RWPE2 (cell line): ENCODE measurements around the gene HLCS.

Experiments used
- ATAC-seq: fragments of 200-7000 bp; cut with Tn5 transposase; 3 replicates; pipeline ENCODE4 v1.9.1; 2021; ENCODE audit warnings: low read depth
- DNase-seq: peaks from one replicate; pipeline ENCODE4 v3.0.0-alpha.2; 2020; ENCODE audit warnings: low spot score
- H3K27ac ChIP-seq: fragments of 450-650 bp; 2 replicates; pipeline ENCODE4 v1.5.1; 2017; ENCODE audit warnings: mild to moderate bottlenecking; ENCODE audit not compliant: poor library complexity, severe bottlenecking
- H3K27me3 ChIP-seq: fragments of 250-450 bp; sonication (Bioruptor Pico); 2 replicates; pipeline ENCODE4 v1.5.1; 2021; ENCODE audit warnings: mild to moderate bottlenecking, moderate library complexity; ENCODE audit not compliant: insufficient read depth, poor library complexity, severe bottlenecking
- H3K36me3 ChIP-seq: fragments of 250-450 bp; sonication (Bioruptor Pico); 2 replicates; pipeline ENCODE4 v1.5.1; 2020; ENCODE audit warnings: low read depth, mild to moderate bottlenecking, moderate library complexity
- H3K4me1 ChIP-seq: fragments of 250-450 bp; sonication (Bioruptor Pico); 2 replicates; pipeline ENCODE4 v1.5.1; 2021; ENCODE audit warnings: mild to moderate bottlenecking, moderate library complexity; ENCODE audit not compliant: insufficient read depth, poor library complexity, severe bottlenecking
- H3K4me3 ChIP-seq: fragments of 250-450 bp; sonication (Bioruptor Pico); 2 replicates; pipeline ENCODE4 v1.5.1; 2021; ENCODE audit warnings: mild to moderate bottlenecking, moderate library complexity; ENCODE audit not compliant: severe bottlenecking
- H3K9me3 ChIP-seq: fragments of 250-450 bp; sonication (Bioruptor Pico); 2 replicates; pipeline ENCODE4 v1.5.1; 2021; ENCODE audit warnings: mild to moderate bottlenecking, moderate library complexity; ENCODE audit not compliant: severe bottlenecking
- TF ChIP-seq, protein P1 (sequence below): fragments of 450-650 bp; IDR thresholded peaks from one replicate; pipeline ENCODE4 v1.5.1; 2017; ENCODE audit warnings: mild to moderate bottlenecking, moderate library complexity; ENCODE audit not compliant: poor library complexity, severe bottlenecking

The HLCS gene

DNA sequence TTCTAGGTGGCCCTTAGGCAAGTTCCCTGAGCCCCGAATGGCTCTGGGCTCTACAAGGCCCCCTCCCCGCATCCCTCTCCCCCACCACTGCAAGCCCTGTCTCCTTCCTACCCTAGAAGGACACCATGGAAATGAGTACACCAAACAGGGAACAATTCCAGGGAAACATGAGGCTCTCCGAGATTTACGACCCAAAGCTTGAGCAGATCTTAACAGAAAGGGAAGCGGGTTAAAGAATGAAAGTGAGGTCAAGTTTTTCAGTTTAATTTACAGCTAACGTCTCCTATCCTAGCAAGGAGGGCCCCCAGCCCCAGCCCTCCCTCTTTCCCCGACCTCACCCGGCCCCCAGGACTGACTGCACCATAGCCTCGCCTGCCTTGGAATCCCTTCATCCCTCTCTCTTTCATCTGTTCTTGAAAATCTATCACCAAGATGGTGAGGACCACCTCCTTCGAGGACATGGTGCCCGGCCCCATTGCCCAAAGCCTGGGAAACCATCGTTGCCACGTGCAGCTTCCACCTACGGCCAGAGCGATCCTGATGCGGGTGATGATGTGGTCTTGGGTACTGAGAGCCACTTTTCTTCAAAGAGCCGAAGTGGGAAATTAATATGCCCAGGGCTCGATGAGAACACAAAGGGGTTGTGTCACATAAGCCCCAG is 237.0 kb downstream of the HLCS start:
- Histone ChIP-seq H3K36me3 (peaks cover 66% of the 10 kb centered on the region), H3K4me3 (no peak overlapping the region), H3K27me3 (no peaks in the 10 kb centered on the region), H3K4me1 (no peaks in the 10 kb centered on the region), H3K9me3 (no peaks in the 10 kb centered on the region), H3K27ac (no peak overlapping the region)
- ATAC-seq (no peak), DNase-seq (no peak)
- TF ChIP-seq, protein P1, sequence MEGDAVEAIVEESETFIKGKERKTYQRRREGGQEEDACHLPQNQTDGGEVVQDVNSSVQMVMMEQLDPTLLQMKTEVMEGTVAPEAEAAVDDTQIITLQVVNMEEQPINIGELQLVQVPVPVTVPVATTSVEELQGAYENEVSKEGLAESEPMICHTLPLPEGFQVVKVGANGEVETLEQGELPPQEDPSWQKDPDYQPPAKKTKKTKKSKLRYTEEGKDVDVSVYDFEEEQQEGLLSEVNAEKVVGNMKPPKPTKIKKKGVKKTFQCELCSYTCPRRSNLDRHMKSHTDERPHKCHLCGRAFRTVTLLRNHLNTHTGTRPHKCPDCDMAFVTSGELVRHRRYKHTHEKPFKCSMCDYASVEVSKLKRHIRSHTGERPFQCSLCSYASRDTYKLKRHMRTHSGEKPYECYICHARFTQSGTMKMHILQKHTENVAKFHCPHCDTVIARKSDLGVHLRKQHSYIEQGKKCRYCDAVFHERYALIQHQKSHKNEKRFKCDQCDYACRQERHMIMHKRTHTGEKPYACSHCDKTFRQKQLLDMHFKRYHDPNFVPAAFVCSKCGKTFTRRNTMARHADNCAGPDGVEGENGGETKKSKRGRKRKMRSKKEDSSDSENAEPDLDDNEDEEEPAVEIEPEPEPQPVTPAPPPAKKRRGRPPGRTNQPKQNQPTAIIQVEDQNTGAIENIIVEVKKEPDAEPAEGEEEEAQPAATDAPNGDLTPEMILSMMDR: no peak

DNA sequence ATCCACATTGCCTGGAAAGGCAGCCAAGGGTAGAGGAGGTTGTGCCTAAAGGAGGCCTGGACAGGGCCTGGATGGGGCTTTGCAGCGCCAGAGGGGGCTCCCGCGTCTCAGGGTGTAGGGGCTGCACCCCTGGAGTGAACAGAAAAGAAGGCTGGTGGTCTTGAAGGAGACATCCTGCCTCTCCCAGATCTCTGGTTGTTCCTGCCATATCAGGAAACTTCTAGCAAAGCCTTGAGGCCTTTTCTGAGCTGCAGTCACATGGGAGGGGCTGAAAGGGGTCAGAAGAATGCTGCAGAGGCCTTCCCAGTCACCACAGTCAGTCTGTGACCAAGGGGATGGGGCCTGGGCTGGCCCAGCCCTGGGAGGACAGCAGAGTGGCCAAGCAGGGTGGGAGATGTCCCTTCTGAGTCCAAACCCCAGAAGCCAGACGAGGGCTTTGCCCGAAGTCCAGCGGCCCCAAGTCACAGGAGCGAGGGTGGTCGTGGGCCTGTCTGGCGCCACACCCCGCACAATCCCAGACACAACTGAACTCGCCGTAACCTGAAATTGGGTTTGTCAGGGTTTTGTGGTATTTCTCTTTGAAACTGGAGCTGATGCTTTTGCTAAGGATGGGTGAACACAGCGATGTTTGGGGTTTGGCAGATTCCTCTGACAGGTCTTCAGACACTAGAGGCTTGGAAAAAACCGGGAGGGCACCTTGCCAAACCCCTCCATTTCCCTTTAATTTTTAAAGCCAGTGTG is 237.9 kb downstream of the HLCS start:
- peaks cover 60% of the 10 kb centered on the region for H3K36me3 ChIP-seq
- ATAC-seq: no peak; the same call in 2 of the 3 replicates
- DNase-seq: no peak
- no peak overlapping the region for H3K27ac ChIP-seq
- no peaks in the 10 kb centered on the region for H3K4me1 ChIP-seq
- TF ChIP-seq, protein P1: no peak
- no peaks in the 10 kb centered on the region for H3K27me3 ChIP-seq
- no peak overlapping the region for H3K4me3 ChIP-seq
- H3K9me3 ChIP-seq: no peaks in the 10 kb centered on the region

DNA sequence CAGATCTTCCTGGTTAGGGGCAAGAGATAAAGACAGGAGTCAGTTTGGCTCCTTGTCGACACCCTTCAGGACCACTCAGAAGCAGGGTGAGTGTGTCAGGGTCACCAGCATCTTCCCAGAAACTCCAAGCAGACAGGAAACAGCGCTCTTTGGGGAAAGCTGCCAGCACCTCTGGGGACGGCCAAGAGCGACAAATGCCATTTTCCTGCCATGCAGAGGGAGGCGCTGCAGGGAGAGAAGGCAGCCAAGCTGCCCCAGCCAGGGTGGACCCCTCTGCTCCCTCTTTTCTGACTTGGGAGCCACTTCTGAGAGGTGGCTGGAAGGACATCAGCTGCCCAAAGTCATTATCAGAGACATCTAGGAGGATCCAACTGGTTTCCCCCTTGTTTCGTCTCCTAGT is 238.6 kb downstream of the HLCS start:
- no peak overlapping the region for H3K4me3 ChIP-seq
- H3K36me3 ChIP-seq: peaks cover 60% of the 10 kb centered on the region

DNA sequence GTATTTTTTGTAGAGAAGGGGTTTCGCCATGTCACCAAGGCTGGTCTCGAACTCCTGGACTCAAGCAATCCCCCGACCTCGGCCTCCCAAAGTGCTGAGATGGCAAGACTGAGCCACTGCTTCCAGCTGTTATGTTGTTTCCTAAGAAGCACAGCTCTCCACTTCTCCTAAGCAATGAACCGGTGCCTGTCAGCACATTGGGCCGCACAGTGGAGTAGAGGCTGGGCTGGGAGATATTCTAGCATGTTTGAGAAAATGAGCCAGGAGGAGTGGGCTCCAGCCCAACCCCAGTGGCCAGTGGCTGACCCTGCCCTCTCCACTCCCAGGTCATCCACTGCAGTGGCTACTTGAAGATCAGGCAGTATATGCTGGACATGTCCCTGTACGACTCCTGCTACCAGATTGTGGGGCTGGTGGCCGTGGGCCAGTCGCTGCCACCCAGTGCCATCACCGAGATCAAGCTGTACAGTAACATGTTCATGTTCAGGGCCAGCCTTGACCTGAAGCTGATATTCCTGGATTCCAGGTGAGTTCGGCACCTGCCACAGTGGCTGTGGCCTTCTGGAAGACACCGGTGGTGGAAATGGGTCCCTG is 240.6 kb downstream of the HLCS start:
- no peak overlapping the region for H3K27ac ChIP-seq
- DNase-seq: no peak
- TF ChIP-seq, protein P1: no peak
- H3K27me3 ChIP-seq: no peaks in the 10 kb centered on the region
- H3K36me3 ChIP-seq: peaks cover 45% of the 10 kb centered on the region
- H3K4me3 ChIP-seq: no peak overlapping the region
- H3K9me3 ChIP-seq: no peaks in the 10 kb centered on the region
- no peak for ATAC-seq
- H3K4me1 ChIP-seq: no peaks in the 10 kb centered on the region

More for the DNA sequence above, 238.6 kb downstream of the HLCS start:
- no peaks in the 10 kb centered on the region for H3K4me1 ChIP-seq
- DNase-seq: no peak
- TF ChIP-seq, protein P1: no peak
- H3K27me3 ChIP-seq: no peaks in the 10 kb centered on the region
- no peaks in the 10 kb centered on the region for H3K9me3 ChIP-seq
- ATAC-seq: no peak
- H3K27ac ChIP-seq: no peak overlapping the region
